Vagina (tissue), 2 donors: ENCODE measurements around the gene CDKN1A.

Experiments
- POLR2A ChIP-seq, 2 donors: fragments of 450-650 bp; IDR thresholded peaks; one replicate each; pipeline ENCODE4 v1.6.1; 2017; ENCODE audit warnings: antibody characterized with exemption in 2 of 2, mild to moderate bottlenecking in 2 of 2, moderate library complexity in 2 of 2
- POLR2AphosphoS5 ChIP-seq, 2 donors: sonication (generic); formaldehyde crosslinking; IDR thresholded peaks; one replicate each; pipeline ENCODE4 v1.9.0; 2017; ENCODE audit warnings: antibody characterized with exemption in 2 of 2, mild to moderate bottlenecking in 2 of 2, low read depth in 1 of 2; ENCODE audit not compliant: insufficient read depth in 1 of 2
- TF ChIP-seq, protein P1 (sequence below), 3 experiments: fragments of 450-650 bp in 2 of 3; fragments of 200-600 bp in 1 of 3; sonication (generic) in 1 of 3; IDR thresholded peaks; one replicate each; pipeline ENCODE4 v1.5.1; 2017 to 2019; ENCODE audit warnings: antibody characterized with exemption in 3 of 3, mild to moderate bottlenecking in 2 of 3, moderate library complexity in 2 of 3

DNA sequence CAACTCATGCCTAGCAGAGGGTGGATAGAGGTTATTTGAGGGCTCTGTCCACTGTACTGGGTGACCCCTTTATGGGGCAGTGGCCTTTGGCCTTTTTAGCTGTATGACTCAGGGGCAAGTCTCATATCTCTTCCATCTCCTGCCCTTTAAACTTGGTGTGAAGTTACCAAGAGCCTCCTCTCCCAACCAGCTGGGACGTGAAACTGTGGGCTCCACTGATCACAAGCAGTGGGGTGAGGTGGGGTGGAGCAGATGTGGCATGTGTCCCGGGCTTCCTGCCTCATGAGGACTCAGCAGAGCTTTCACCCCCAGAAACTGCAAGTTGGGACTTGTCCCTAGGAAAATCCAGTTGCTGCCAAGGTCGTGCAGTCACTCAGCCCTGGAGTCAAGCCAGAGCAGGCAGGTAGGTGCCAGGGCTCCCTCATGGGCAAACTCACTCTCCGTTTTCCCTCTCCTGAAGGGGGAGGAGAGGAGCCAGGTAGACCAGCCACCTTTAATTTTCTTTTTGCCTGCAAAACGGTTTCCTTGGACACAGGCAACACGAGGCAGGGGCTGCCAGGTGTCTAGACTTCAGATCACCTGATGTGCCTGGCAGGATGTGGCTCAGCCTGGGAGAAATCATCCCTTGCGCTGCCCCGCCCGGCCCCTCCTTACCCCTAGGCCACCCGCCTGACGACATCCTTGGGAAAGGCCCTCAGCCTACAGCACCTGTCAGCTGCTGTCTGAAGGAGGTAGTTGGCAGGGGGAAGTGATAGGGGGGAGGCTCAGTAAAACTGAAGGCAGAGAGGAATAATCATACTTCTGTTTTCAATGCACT lies 4.0 kb downstream of the CDKN1A start:
- TF ChIP-seq, protein P1, sequence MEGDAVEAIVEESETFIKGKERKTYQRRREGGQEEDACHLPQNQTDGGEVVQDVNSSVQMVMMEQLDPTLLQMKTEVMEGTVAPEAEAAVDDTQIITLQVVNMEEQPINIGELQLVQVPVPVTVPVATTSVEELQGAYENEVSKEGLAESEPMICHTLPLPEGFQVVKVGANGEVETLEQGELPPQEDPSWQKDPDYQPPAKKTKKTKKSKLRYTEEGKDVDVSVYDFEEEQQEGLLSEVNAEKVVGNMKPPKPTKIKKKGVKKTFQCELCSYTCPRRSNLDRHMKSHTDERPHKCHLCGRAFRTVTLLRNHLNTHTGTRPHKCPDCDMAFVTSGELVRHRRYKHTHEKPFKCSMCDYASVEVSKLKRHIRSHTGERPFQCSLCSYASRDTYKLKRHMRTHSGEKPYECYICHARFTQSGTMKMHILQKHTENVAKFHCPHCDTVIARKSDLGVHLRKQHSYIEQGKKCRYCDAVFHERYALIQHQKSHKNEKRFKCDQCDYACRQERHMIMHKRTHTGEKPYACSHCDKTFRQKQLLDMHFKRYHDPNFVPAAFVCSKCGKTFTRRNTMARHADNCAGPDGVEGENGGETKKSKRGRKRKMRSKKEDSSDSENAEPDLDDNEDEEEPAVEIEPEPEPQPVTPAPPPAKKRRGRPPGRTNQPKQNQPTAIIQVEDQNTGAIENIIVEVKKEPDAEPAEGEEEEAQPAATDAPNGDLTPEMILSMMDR (IDR thresholded peaks at IDR 0.05), result no peak
- peak in 1 of 2 donors; percentile 74 for TF ChIP-seq POLR2AphosphoS5 (IDR thresholded peaks at IDR 0.05; ENCODE audit: insufficient read depth in 1 of 2, low read depth in 1 of 2)
- TF ChIP-seq POLR2A (IDR thresholded peaks at IDR 0.05), result no peak
